Transverse colon (tissue), 3 donors: ENCODE results near the gene ZNF804B.

Source experiments
- CTCF ChIP-seq, 5 experiments: fragments of 200-600 bp in 3 of 5; fragments of 450-650 bp in 2 of 5; sonication (generic) in 3 of 5; IDR thresholded peaks; 1 replicate in 2 of 5; 2 replicates in 3 of 5; pipeline ENCODE4 v1.5.1; 2016 to 2017; ENCODE audit warnings: antibody characterized with exemption in 5 of 5, inconsistent platforms in 3 of 5, mild to moderate bottlenecking in 2 of 5, moderate library complexity in 1 of 5
- POLR2A ChIP-seq: fragments of 450-650 bp; IDR thresholded peaks from one replicate; pipeline ENCODE4 v1.6.1; 2016; ENCODE audit warnings: antibody characterized with exemption, mild to moderate bottlenecking, moderate library complexity

GRCh38 chr7:89104748-89105685 is 345.5 kb downstream of the ZNF804B start:
- TF ChIP-seq CTCF (IDR thresholded peaks at IDR 0.05): no peak
- no peak for TF ChIP-seq POLR2A
